SU-DHL-6 (cell line): ENCODE data around the gene OBSCN.

ENCODE experiments used
- CTCF ChIP-seq: fragments of 200-600 bp; sonication (generic); IDR thresholded peaks from one replicate; pipeline ENCODE4 v1.5.1; 2017; ENCODE audit warnings: antibody characterized with exemption, mild to moderate bottlenecking, low read length, moderate library complexity; ENCODE audit not compliant: insufficient read depth, poor library complexity, severe bottlenecking
- EZH2phosphoT487 ChIP-seq: fragments of 200-600 bp; sonication (generic), shearing (Covaris generic); conservative IDR thresholded peaks from 2 replicates; pipeline ENCODE4 v1.6.1; 2018; ENCODE audit warnings: mild to moderate bottlenecking, antibody characterized with exemption, low read length, moderate library complexity, mixed read lengths

DNA sequence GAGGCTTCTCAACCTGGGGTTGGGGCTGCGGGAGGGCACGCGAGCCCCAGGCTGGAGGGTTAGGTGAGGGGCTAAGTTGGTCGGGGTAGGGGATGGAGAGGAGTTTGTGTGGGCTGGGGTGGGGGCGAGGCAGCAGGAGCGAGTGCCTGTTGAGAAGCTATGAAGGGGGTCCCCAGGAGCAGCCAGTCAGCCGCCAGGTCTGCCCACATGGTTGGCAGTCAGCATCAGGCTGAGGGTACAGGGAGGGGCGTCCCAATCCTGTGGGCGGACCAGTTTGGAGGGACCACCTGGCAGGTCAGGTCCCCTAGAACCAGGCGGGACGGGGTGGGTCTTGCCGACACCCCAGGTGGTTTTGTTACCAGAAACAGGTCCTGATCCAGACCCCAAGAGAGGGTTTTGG lies 209.2 kb downstream of the OBSCN start:
- TF ChIP-seq CTCF (no peak), EZH2phosphoT487 (no peak)
